ENCODE results near the gene MS4A15.
"Not testable (repeated sequence)": the region's sequence is repeated elsewhere in the genome, so short reads cannot be mapped to it uniquely, and the experiment has no call there.

Gene MS4A15

GRCh38 chr11:60756307-60757032, at the start of gene MS4A15:
Gene MS4A15 (plus strand): TSS chr11:60756867. CDS start chr11:60763734, 6,867 bp downstream.
- H3K4me3 ChIP-seq (ENCODE audit: low read depth, low read length) = no peak within 1 kb of the TSS
- peak; percentile 45 for TF ChIP-seq CTCF (IDR thresholded peaks at IDR 0.05; ENCODE audit: insufficient read depth, low read depth, low read length, missing control alignments)
- DNase-seq (ENCODE audit: low read depth) = peak; percentile 75

GRCh38 chr11:60706931-60707330, 49.7 kb upstream of the MS4A15 start:
- no peak for TF ChIP-seq CTCF (IDR thresholded peaks at IDR 0.05; ENCODE audit: insufficient read depth, low read depth, low read length, missing control alignments)
- H3K4me3 ChIP-seq (ENCODE audit: low read depth, low read length) = no peak overlapping the region
- no peak for DNase-seq (ENCODE audit: low read depth)

- no peak for DNase-seq (ENCODE audit: low read depth)
- no peak overlapping the region for H3K4me3 ChIP-seq (ENCODE audit: low read depth, low read length)
- TF ChIP-seq CTCF (IDR thresholded peaks at IDR 0.05; ENCODE audit: insufficient read depth, low read depth, low read length, missing control alignments) = no peak
Observed at GRCh38 chr11:60710482-60710881, 46.2 kb upstream of the MS4A15 start.

- no peak for TF ChIP-seq CTCF (IDR thresholded peaks at IDR 0.05; ENCODE audit: insufficient read depth, low read depth, low read length, missing control alignments)
- no peak overlapping the region for H3K4me3 ChIP-seq (ENCODE audit: low read depth, low read length)
- DNase-seq (ENCODE audit: low read depth) = no peak
Observed at GRCh38 chr11:60711276-60711675, 45.4 kb upstream of the MS4A15 start.

- DNase-seq (ENCODE audit: low read depth); H3K4me3 ChIP-seq (ENCODE audit: low read depth, low read length): not testable (repeated sequence)
Observed at GRCh38 chr11:60713423-60713822, 43.2 kb upstream of the MS4A15 start.

GRCh38 chr11:60717956-60718355, 38.7 kb upstream of the MS4A15 start:
- H3K4me3 ChIP-seq (ENCODE audit: low read depth, low read length) = no peak overlapping the region
- DNase-seq (ENCODE audit: low read depth) = peak; percentile 84
- no peak for TF ChIP-seq CTCF (IDR thresholded peaks at IDR 0.05; ENCODE audit: insufficient read depth, low read depth, low read length, missing control alignments)

- no peak for TF ChIP-seq CTCF (IDR thresholded peaks at IDR 0.05; ENCODE audit: insufficient read depth, low read depth, low read length, missing control alignments)
- DNase-seq (ENCODE audit: low read depth) = peak; percentile 44
- H3K4me3 ChIP-seq (ENCODE audit: low read depth, low read length) = no peak overlapping the region
Observed at GRCh38 chr11:60718524-60719316, 37.9 kb upstream of the MS4A15 start.

Measured in GM12865 (cell line).